ACHN (cell line): Measurements from ENCODE around the gene L3MBTL2.

Source experiments
- DNase-seq: peaks from one replicate; pipeline ENCODE4 v3.0.0-alpha.2; 2015
- in situ Hi-C: cut with HindIII; loops from 2 replicates; pipeline ENCODE4 v1.10.0; 2017; ENCODE audit warnings: low sequenced_read_pairs, low pct_ligation_motif_present, low pct_unique_long_range_greater_than_20kb

The L3MBTL2 gene

GRCh38 chr22:41260871-41261270 lies 55.8 kb downstream of the L3MBTL2 start:
- in situ Hi-C loops: no loop called here
- DNase-seq: no peak

DNA sequence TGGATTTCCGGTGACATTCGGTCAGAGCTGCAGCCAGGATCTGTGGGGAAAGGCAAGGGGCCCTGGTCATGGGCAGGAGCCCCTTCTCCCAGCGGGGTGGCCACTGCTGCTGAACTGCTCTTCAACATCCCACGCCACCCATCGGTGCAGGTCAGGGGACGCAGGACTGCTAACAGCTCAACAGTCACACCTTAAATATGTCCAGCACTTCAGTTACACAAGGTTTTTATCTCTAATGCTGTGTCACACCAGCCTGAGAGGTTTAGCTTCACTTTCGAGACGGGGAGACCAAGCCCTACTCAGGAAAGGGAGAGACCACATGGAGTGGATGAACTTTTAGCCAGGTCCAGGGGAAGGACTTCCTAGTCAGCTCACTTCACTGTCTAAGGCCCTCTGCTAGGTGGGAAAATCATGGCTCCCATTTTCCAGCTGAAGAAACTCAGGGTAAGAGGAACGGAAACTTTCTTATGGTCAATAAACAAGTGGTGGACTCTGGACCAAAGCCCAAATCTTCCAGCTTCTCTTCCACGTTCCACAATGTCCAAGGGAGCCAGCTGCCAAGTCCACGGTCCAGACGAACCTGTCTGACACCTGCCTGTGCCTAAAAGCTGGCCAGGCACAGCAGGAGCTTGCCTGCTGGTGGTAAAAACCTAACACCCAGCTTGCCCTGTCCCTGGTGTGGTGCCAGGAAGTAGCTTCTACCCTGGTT lies 56.6 kb downstream of the L3MBTL2 start:
- in situ Hi-C loops: no loop called here
- no peak for DNase-seq

DNA sequence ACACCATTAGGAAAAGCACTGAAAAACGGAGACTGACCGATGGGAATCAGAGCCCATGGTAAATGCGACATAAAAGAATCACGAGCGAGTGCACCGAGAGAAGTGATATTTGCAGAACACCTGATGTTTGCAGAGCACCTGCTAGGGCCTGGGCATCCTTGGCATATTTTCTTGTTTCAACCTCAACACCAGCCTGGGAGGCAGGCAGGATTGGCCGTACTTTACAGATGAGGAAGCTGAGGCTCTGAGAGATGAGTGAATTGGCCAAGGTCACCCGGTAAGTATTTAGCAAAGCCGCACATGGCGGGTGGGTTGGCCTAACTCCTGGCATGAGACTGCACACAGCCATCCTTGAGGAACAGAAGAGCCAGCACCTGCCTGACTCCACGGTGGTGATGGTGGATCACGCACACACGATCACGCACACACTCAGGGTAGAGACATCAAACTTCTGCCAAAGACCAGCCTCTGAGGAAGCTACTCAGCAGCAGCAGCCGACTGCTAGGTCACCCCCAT lies 57.2 kb downstream of the L3MBTL2 start:
- in situ Hi-C loops: no loop called here

DNA sequence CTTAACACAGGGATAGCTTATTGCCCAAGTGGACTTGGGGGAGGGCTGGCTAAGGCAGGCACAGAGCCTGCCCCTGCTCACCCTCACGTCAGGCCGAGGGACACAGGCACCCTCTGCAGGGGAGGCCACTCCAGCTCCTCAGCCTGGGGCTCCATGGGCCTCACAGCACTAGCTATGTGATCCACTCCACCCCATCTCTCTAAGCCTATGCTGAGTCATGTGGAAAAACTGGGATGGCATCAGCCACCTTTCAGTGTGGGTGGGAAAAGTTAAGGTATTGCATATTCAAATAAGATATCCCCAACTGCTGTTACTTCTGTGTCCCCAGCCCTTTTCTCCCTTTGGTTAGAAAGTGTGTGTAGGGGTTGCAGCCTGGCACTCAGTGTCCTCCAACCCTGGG lies 58.6 kb downstream of the L3MBTL2 start:
- in situ Hi-C loops: no loop called here
- no peak for DNase-seq

More for the DNA sequence above, 57.2 kb downstream of the L3MBTL2 start:
- DNase-seq: no peak

GRCh38 chr22:41264408-41264941 lies 59.4 kb downstream of the L3MBTL2 start:
- DNase-seq: no peak
- in situ Hi-C loops: no loop called here

DNA sequence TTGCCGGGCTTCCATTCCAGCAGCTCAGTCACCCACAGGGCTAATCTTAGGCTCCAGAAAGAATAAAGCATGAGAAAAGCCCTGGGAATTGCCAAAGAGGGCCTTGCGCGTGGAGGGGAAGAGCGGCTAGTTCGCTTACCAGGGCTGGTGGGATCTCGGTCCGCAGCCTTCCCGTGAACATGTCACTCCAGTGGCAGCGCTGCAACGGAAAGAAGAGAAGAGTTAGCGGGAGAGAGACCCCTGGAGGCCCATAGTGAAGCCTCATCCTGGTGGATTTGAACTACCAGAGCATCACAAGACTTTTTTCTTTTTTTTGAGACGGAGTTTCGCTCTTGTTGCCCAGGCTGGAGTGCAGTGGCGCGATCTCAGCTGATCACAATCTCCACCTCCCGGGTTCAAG lies 62.8 kb downstream of the L3MBTL2 start:
- DNase-seq: no peak
- in situ Hi-C loops: no loop called here

DNA sequence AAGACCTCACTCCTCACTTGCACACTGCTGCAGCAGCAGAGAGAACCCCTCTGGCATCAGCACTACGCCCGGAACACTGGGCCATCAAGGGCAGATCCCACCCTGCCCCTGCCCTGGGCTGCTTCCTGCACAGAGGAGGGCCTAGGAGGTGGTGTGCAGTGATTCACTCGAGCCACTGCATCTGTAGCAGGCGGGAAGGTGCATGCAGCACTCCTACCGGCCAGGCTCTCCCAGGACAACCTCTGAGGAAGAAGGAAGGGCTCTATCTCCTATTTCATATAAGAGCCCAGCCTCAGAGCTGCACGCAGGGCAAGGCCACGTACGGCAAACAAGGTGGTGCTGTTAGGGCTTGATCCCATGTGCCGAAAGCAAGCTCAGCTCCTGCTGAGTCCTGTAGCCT lies 66.7 kb downstream of the L3MBTL2 start:
- in situ Hi-C loops: no loop called here
- no peak for DNase-seq

GRCh38 chr22:41273128-41273527 lies 68.0 kb downstream of the L3MBTL2 start:
- in situ Hi-C loops: no loop called here

DNA sequence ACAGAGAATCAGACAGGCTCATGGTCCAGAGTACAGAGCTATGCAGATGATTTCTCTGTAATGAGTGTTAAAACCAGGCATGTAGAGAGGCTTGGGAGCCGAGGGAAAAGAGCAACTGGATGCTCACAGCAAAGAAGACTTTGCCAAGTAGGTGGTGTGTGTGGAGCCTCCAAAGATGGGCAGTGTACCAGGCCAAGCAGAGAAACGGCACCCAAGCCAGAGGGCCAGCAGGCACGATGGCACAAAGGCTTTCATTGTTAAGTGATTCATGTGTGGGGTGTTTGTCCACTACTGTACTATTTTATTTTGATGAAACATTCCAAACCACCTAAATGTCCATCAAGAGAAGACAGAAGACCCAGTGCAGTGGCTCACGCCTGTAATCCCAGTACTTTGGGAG lies 69.7 kb downstream of the L3MBTL2 start:
- in situ Hi-C loops: no loop called here
- no peak for DNase-seq

More at GRCh38 chr22:41273128-41273527, 68.0 kb downstream of the L3MBTL2 start:
- DNase-seq: no peak

DNA sequence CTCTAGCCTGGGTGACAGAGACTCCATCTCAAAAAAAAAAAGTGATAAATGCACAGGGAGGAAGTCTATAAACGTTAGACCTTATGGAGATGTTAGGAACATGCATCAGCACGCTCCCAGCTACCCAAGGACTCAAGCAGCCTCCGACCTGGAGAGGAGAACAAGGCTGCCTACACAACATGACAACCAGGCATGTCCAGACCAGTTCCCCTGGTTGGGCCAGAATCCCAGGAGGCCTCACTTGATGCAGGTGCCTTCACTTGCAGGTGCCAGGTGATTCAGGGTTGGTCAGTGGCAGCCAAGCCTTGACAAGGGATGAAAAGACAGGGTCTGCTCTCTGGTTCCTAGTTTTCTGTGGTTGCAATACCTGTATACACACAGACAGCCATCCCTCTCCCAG lies 75.0 kb downstream of the L3MBTL2 start:
- no peak for DNase-seq
- in situ Hi-C loops: no loop called here

DNA sequence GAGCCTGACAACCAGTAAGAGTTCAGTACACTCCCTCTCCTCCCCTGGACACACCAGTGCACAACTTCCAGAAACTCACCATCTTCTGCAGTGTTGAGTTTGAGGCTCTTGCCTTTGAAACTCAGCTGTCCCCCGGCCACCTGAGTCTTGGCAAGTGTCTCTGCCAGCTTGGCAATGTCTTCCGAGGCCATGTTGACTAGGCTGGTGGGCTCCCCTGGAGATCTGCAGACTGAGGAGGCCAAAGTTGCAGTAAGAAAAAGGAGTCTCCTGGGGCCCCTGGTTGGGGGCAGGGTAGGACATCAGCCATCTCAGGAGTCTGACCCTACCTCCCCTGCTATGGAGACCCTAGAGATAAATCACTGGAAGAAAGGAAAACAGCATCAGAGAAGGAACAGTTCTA lies 75.7 kb downstream of the L3MBTL2 start:
- in situ Hi-C loops: no loop called here
- no peak for DNase-seq
